BJ (cell line): ENCODE results near the gene GLTPD2. TPM values are rescaled to one million over a fixed set of nuclear protein-coding genes. Genes with fewer than 3 reads are reported as not detected.

ENCODE experiments used
- CTCF ChIA-PET: fragments of 350-600 bp; formaldehyde crosslinking; extraction: SDS; loops from one replicate; lab custom pipeline; 2021; ENCODE audit warnings: antibody characterized with exemption, inconsistent platforms; lab: Yijun Ruan, JAX
- POLR2A ChIA-PET: fragments of 300-600 bp; sonication (Branson Sonifier 250); formaldehyde crosslinking; extraction: SDS; loops from one replicate; lab custom pipeline; 2021; ENCODE audit warnings: antibody characterized with exemption; lab: Charles Lee
- DNase-seq: peaks from one replicate; pipeline ENCODE4 v3.0.0-alpha.2; 2011; ENCODE audit warnings: low read depth
- H3K27me3 ChIP-seq: 2 replicates; pipeline ENCODE4 v1.6.0; 2011; ENCODE audit warnings: low read length; ENCODE audit not compliant: control insufficient read depth, insufficient read depth
- H3K36me3 ChIP-seq: 2 replicates; pipeline ENCODE4 v1.5.1; 2011; ENCODE audit warnings: low read length; ENCODE audit not compliant: control insufficient read depth, insufficient read depth
- H3K4me3 ChIP-seq: 2 replicates; pipeline ENCODE4 v1.5.1; 2011; ENCODE audit warnings: low read depth, mild to moderate bottlenecking, control low read depth, low read length
- polyA plus RNA-seq: library from polyadenylated mRNA; depleted of rRNA; stranded (reverse); fragments of >200 nt; gene quantifications from 2 replicates; pipeline ENCODE4 v1.2.3, GENCODE V29; 2011
- TF ChIP-seq, protein P1 (sequence below): IDR thresholded peaks from 2 replicates; pipeline ENCODE4 v1.5.1; 2011; ENCODE audit warnings: low read depth, mild to moderate bottlenecking, control low read depth, inconsistent platforms, low read length, moderate library complexity; ENCODE audit not compliant: insufficient read depth

The GLTPD2 gene
- polyA plus RNA-seq, 1 experiment, result not detected

GRCh38 chr17:4780325-4780955 is 8.3 kb upstream of the GLTPD2 start:
- H3K36me3 ChIP-seq, result no peaks in the 10 kb centered on the region
- H3K4me3 ChIP-seq, result no peak overlapping the region
- no peak for DNase-seq
- POLR2A ChIA-PET, result no interaction called here
- CTCF ChIA-PET, result interaction anchor here (1.1 to 1.9 kb wide), 3 partner anchors 10 to 129 kb away, joined by 3 to 13 read pairs (median 3); no protein-coding TSS in a partner anchor
- H3K27me3 ChIP-seq, result peaks cover 12% of the 10 kb centered on the region
- TF ChIP-seq, protein P1, sequence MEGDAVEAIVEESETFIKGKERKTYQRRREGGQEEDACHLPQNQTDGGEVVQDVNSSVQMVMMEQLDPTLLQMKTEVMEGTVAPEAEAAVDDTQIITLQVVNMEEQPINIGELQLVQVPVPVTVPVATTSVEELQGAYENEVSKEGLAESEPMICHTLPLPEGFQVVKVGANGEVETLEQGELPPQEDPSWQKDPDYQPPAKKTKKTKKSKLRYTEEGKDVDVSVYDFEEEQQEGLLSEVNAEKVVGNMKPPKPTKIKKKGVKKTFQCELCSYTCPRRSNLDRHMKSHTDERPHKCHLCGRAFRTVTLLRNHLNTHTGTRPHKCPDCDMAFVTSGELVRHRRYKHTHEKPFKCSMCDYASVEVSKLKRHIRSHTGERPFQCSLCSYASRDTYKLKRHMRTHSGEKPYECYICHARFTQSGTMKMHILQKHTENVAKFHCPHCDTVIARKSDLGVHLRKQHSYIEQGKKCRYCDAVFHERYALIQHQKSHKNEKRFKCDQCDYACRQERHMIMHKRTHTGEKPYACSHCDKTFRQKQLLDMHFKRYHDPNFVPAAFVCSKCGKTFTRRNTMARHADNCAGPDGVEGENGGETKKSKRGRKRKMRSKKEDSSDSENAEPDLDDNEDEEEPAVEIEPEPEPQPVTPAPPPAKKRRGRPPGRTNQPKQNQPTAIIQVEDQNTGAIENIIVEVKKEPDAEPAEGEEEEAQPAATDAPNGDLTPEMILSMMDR, result no peak

DNA sequence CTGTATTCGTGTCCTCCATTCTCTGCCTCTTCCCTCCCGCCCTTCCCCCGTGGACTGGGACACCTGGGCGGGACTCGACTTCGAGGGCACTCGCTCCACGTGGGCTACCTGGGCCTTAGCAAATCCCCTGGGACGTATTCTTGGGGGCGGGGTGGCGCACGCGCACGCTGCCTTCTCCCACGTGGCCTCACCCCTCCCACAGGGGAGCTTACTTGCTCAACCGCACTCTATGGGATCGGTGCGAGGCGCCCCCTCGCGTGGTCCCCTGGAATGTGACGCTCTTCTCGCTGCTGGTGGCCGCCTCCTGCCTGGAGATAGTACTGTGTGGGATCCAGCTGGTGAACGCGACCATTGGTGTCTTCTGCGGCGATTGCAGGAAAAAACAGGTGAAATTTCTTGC is 6.1 kb upstream of the GLTPD2 start:
- ChIA-PET CTCF (interaction anchor here (0.6 kb wide), 1 partner anchor 106 kb away, joined by 4 read pairs; no protein-coding TSS in a partner anchor), POLR2A (no interaction called here)
- peaks cover 15% of the 10 kb centered on the region for H3K27me3 ChIP-seq
- TF ChIP-seq, protein P1, result no peak
- no peak overlapping the region for H3K4me3 ChIP-seq
- DNase-seq, result no peak
- H3K36me3 ChIP-seq, result no peaks in the 10 kb centered on the region

DNA sequence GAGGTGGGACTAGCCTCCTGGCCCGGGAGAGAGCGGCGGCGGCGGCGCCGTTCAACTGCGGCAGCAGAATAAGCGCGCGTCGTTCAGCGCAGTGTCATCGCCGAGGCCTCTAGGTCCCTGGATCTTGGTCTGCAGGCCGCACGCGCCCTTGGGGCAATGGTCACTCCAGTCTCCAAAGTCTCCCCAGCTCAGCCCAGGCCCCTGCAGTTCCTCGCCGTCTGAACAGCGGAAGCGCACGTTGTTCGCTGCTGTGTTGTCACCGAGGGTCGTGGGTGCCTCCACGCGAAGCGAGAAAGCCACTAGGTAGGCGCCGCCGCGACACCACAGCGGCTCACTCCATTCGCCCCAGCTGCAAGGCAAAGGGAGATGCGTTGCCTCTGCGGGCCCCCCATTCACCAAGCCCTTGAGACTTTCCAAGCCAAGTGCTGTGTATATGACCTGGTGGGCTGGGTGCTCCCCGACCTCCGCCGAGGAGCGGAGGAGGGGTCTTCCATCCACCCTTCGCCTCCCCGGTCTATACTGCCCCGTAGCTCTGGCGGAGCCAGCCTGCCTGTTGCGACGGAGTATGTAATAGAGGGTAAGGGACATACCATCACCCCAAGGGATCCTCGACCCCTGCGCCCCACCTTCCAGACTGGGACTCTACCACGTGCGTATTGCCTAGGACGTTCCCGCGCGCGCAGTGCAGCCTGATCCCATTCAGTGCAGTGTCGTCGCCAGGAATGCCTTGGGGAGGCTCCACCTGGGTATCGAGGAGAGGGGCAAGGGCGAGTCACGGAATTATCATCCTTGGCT is 3.3 kb upstream of the GLTPD2 start:
- H3K4me3 ChIP-seq, result no peak overlapping the region
- DNase-seq, result no peak
- ChIA-PET CTCF (interaction anchor here (0.6 to 7.9 kb wide), 7 partner anchors 41 to 120 kb away, joined by 3 to 112 read pairs (median 7); partner anchors contain the start of genes C17orf107 and CHRNE), POLR2A (no interaction called here)
- TF ChIP-seq, protein P1, result no peak
- no peaks in the 10 kb centered on the region for H3K36me3 ChIP-seq
- peaks cover 10% of the 10 kb centered on the region for H3K27me3 ChIP-seq

DNA sequence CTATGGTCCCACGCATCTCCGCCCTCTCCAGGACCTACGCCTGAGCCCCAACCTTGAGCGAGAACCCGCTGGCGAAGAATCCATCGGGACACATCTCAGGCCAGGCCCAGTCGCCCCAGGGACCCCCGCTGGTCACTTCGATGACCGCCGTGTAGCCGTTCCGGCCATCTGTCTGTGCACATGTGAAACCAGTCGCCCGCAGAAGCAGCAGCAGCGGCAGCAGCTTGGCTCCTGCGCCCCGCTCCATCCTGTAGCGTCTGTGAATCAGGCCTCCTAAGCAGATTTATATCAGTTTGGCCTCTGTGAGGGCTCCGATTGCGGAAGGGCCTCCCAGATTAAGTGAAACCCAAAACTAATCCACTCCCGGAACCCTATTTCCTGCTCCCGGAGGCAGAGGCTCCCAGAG is 2.7 kb upstream of the GLTPD2 start, which contains the start of gene VMO1:
Gene VMO1 (minus strand): TSS at position 259 of the 406 bp plus-strand sequence. CDS start 12 bp downstream, at position 247.
- no peak for DNase-seq
- H3K27me3 ChIP-seq, result peaks cover 10% of the 10 kb centered on the region
- no peaks in the 10 kb centered on the region for H3K36me3 ChIP-seq
- TF ChIP-seq, protein P1, result no peak
- ChIA-PET POLR2A (no interaction called here), CTCF (interaction anchor here (0.6 to 7.9 kb wide), 9 partner anchors 11 to 119 kb away, joined by 3 to 112 read pairs (median 7); partner anchors contain the start of genes C17orf107 and CHRNE)
- H3K4me3 ChIP-seq, result no peak within 1 kb of the TSS

DNA sequence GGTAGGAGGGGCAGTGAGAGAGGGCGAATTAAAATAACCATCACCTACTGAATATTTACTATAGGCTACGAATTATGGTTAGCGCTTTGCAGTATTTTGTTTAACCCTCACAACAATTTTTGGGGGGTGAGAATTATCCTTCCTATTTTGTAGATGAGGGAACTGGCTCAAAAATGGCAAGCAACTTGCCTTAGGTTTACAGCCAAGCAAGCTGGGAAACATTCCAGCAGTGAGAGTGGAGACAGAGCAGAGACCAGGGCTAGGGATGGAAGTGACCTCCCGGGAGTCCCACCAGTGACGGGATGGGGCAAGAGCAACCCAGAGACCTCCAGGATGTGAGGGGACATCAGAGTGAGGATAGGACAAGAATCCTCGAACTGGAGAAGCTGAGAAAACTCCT is 2.2 kb upstream of the GLTPD2 start:
- no peak for DNase-seq
- POLR2A ChIA-PET, result no interaction called here

More for the DNA sequence above, 2.2 kb upstream of the GLTPD2 start:
- H3K4me3 ChIP-seq, result no peak overlapping the region
- TF ChIP-seq, protein P1, result no peak
- H3K36me3 ChIP-seq, result no peaks in the 10 kb centered on the region
- peaks cover 10% of the 10 kb centered on the region for H3K27me3 ChIP-seq
- CTCF ChIA-PET, result interaction anchor here (0.6 to 7.9 kb wide), 10 partner anchors 11 to 483 kb away, joined by 3 to 112 read pairs (median 6); partner anchors contain the start of genes C17orf107 and CHRNE
